Measurements from ENCODE around the gene PATJ.

DNA sequence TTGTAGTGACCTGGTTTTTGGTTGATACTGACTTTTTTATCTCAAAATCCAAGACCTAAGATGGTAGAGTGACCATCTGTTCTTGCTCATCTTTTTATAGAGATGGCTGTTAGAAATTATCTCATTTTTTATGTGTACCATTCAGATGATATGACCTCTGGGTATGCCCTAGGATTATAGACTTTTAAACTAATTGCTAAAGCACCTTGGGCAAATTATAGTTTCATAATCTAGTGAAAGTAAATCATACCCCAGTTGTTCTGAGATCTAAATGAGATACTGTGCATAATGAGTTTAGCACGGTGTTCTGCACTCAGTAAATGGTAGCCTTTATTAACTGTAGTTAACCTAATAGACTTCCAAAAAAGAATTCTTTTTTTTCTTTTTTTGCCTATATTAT is 269.8 kb downstream of the PATJ start:
- TF ChIP-seq POLR2A (IDR thresholded peaks at IDR 0.05; ENCODE audit: low read depth, low read length) (no peak), SPI1 (IDR thresholded peaks at IDR 0.05; ENCODE audit: low read depth, low read length) (no peak), POLR2AphosphoS5 (IDR thresholded peaks at IDR 0.05; ENCODE audit: low read depth, low read length) (no peak)
